Epithelial cell of prostate (primary cell): Measurements from ENCODE around the gene MRE11.
"Not testable (repeated sequence)": the region's sequence is repeated elsewhere in the genome, so short reads cannot be mapped to it uniquely, and the experiment has no call there.

ENCODE experiments used
- DNase-seq: peaks from one replicate; pipeline ENCODE4 v3.0.0-alpha.2; 2011; ENCODE audit warnings: low read depth, low spot score
- H3K27ac ChIP-seq: fragments of 450-650 bp; 2 replicates; pipeline ENCODE4 v1.5.1; 2017; ENCODE audit warnings: mild to moderate bottlenecking

The MRE11 gene

DNA sequence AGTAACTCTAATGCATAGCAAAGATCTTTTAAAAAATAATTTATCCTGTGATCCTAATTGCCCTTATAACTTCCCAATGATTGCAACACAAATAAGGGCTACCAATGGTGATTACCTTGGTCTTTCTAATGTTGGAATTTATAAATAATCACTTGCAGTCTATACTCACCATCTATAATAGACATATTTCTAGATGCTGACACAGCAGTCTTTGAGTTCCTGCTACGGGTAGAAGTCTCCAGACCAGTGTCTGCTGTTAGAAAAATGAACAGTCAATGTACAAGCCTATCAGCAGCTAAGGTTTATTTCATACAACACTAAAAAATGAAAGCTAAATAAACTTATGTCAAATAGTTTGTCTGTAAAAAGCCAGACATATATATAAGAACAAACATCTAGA lies 48.0 kb downstream of the MRE11 start:
- no peak overlapping the region for H3K27ac ChIP-seq
- DNase-seq = no peak

DNA sequence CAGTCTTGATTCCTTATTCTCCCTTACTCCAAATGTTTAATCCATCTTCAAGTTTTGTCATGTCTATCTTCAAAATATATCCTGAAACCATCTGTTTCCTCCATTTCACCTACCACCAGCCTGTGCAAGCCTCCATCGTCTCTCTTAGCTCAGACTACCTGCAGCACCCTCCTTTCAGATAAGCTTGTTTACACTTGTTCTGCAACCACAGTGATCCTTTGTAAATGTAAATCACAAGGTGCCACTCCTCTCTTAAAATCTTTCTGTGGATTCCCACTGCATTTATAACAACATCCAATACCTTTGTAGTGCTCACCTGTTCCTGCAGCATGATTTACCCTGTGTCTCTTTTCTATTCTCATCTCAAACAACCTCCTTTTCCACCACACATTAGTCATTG lies 60.6 kb downstream of the MRE11 start:
- DNase-seq = no peak
- H3K27ac ChIP-seq = no peak overlapping the region

- H3K27ac ChIP-seq = no peak overlapping the region
- DNase-seq = no peak
Observed at GRCh38 chr11:94424662-94425061, 69.0 kb downstream of the MRE11 start.

- no peak for DNase-seq
- H3K27ac ChIP-seq = no peak overlapping the region
Observed at GRCh38 chr11:94424011-94424410, 69.6 kb downstream of the MRE11 start.

- no peak overlapping the region for H3K27ac ChIP-seq
- DNase-seq = no peak
Observed at GRCh38 chr11:94423507-94423906, 70.1 kb downstream of the MRE11 start.

GRCh38 chr11:94418123-94418765 lies 75.4 kb downstream of the MRE11 start:
- DNase-seq = no peak
- no peak overlapping the region for H3K27ac ChIP-seq

DNA sequence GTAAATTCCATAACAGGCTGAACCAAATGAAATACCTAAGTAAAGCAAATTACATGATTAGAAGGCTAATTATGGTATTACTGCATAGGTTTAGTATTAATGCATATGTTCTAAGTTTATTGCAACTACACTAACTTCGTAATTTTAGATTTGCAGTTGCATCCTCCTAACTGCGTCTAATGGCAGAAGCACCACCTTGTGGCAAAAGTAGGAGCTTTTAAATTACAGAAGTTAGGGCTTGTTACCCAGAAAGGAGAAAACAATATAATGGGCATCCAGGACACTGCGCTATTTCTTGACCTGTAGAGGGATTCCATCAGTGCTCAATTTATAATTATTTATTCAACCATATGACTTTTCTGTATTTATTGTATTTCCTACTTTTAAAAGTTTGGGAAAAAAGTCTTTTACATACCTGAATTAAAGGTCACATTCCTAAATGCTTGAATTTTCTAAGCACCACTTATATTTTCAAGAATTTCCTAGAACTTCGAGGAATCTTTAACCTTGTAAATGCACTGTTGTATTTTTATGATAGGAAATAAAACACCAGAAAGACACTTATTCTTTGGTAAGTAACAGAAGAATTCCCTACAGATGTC lies 76.2 kb downstream of the MRE11 start:
- DNase-seq = no peak
- H3K27ac ChIP-seq = no peak overlapping the region

DNA sequence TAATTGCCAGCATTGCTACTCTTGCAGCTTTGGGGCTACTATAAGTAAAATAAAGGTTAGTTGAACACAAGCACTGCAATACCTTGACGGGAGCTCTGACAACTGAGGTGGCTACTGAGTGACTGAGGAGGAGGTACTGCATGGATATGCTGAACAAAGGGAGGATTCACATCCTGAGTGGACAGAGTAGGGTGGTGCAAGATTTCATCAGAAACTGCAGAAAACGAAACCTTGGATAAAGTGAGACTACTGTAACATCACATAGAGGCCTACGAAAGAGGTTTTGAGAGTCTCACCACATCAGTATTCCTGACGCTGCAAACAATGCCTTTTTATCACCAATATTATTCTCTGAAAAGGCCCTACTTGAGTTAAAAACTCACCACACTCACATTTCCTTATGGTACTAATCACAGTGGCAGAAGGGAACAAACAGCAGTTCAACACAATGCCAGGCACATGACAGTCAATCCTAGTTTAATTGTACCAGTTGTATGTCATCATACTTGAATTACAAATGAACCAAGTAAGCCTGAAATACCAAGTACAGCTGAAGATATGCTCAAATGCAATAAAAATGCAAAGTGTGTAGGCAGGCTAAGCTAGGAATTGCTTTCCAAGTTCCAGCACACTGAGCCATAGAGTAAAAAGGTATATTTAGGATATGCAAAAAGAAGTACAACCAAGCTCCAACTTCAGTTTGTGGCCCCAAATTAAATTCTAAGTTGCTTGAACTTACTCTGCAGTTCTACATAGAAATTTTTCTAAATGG lies 88.4 kb downstream of the MRE11 start:
- H3K27ac ChIP-seq = no peak overlapping the region
- no peak for DNase-seq

DNA sequence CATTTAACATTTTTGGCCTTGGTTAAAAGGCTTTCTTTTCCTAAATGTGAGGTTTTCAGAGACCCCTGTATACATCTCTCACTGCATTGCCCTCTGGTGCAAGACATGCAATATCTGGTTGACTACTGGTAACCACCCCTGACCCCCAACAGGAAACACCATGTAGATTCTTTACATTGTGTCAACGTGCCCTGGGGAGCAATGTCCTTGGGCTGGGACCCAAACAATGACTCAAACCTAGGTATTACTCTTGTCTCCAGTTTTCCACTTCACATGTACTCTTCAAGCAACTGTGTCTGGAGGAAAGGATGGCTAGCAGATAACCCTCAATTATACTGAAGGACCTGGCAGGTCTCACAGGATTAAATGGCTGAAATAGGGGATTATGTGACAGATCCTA lies 91.3 kb downstream of the MRE11 start:
- no peak overlapping the region for H3K27ac ChIP-seq
- no peak for DNase-seq

- no peak for DNase-seq
- H3K27ac ChIP-seq = no peak overlapping the region
Observed at GRCh38 chr11:94401773-94402265, 91.8 kb downstream of the MRE11 start.

DNA sequence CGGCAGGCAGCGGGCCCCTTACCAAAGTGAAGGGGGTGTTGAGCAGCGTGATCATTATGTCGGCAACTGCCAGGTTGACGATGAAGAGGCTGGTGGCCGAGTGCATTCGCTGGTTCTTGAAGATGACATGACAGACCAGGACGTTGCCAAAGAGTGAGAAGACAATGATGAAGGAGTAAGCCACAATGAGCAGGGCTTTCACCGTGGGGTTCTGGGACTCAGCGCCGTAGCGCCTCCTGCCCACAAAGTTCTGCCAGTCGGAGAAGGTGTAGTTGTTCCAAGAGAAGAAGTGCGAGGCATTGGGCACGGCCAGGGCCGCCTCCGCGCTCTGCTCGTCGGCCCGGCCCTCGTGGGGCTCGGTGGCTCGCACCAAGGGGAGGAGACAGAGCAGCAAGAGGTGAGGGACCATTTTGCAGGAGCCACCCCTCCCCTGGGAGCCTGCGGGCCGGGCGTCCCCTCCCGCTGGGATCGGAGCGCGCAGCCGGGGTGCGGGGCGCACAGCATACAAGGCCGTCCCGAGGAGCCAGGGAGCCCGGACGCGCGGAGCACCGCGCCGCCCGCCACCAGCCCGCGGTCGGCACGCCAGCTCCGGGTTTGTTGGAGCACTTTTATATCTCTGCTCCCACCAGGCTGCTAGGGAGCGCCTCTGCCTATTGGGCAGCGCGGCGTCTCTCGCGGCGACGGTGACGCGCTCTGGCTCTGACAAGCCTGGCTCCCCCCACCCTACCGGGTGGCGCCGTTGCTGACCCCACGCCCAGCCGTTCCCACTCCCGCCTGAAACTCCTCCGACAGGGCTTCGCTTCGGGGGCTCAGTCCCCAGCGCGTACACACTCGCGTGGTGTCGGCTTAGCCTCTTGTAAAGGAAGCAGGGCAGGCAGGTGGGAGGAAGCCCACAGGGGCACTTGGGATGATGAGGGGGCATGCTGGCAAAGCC lies 92.5 kb downstream of the MRE11 start, which contains the start of gene GPR83:
GPR83 (minus strand) TSS at position 581 of the 934 bp plus-strand sequence; CDS start at position 409, 172 bp downstream.
- DNase-seq = no peak
- H3K27ac ChIP-seq = no peak within 1 kb of the TSS

- no peak for DNase-seq
- H3K27ac ChIP-seq = no peak overlapping the region
Observed at GRCh38 chr11:94400457-94400838, 93.2 kb downstream of the MRE11 start.

DNA sequence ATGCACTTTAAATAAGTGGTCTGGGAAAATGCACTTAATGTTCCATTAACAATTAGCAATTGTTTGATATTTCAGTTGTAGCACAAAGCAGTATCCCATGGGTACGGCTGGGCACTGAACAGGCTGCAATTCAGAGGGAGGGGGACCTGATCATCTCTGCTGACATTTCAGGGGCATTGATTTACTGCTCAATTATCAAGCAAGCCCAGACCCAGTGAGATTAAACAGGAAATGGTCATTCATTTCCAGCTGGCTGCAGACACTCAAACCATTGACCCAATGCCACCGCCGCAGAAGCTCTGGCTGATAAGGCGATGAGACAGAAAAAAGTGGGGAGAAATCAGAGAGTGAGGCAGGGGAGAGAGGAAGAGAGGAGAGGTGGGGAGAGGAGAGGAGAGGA lies 93.6 kb downstream of the MRE11 start:
- no peak for DNase-seq
- H3K27ac ChIP-seq = no peak overlapping the region

DNA sequence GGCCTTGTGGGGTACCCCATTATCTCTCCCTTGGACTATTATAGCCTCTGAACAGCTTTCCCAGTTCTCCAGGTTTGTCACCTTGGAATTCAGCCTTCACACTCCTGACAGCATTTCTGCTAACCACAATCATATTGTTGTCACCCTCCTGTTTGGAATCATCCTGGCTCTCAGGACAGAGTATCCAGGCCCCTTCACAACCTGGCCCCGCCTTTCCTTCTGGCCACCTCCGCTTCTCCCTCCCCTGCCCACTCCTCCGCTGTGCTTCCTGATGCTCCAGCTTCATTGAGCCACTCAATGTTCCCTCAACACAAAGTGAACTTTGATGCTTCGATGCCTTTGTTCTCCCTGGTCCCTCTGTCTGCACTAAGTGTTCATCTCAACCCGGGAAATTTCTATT lies 95.5 kb downstream of the MRE11 start:
- no peak overlapping the region for H3K27ac ChIP-seq

DNA sequence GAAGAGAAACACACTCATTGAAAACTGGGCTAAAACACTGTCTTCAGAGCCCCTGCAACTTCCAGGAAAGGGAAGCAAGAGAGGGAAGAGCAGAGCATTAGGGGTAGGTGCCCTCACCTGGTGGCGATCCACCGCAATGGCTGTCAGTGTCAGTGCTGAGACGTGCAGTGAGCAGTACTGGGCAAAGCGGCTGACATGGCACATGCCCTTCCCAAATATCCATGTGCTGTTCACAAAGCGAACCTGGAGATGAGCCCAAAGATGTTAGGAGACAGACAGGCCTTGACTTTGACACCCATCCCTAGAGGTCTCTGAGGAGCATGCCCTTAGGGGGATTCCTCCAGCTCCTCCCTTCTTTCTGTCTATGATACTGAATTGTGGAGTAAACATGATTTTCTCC lies 97.4 kb downstream of the MRE11 start:
- H3K27ac ChIP-seq = no peak overlapping the region
- DNase-seq = no peak

More for the DNA sequence above, 95.5 kb downstream of the MRE11 start:
- no peak for DNase-seq

DNA sequence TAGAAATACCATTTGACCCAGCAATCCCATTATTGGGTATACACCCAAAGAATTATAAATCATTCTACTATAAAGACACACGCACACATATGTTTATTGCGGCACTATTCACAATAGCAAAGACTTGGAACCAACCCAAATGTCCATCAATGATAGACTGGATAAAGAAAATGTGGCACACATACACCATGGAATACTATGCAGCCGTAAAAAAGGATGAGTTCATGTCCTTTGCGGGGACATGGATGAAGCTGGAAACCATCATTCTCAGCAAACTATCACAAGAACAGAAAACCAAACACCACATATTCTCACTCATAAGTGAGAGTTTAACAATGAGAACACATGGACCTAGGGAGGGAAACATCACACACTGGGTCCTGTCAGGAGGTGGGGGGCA lies 101.7 kb downstream of the MRE11 start:
- not testable (repeated sequence) for H3K27ac ChIP-seq, DNase-seq

DNA sequence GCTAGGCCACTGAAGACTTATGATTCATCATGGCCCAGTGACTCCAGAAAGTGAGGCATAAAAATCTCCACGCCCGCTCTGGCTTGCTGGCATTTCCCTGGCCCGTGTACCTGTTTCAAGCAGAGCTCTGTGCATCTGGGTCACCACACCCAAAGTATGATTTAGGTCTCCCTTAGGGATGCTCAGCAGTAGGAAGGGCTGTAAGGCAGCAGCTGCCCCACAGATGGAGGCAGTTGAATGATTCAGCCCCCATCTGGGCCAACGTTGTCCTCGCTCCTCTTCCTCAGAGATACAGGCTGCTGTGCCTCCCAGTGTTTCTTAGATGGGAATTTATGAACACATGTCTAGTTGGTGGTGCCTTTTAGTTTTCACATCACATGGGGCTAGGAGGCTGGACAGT lies 114.0 kb downstream of the MRE11 start:
- no peak for DNase-seq
- no peak overlapping the region for H3K27ac ChIP-seq

- DNase-seq = no peak
- H3K27ac ChIP-seq = no peak overlapping the region
Observed at GRCh38 chr11:94376841-94377240, 116.8 kb downstream of the MRE11 start.

- not testable (repeated sequence) for H3K27ac ChIP-seq
Observed at GRCh38 chr11:94370576-94370975, 123.1 kb downstream of the MRE11 start.

More at GRCh38 chr11:94370576-94370975, 123.1 kb downstream of the MRE11 start:
- not testable (repeated sequence) for DNase-seq
